PC-3 (cell line): Measurements from ENCODE around the gene TRIM27. TPM values are rescaled to one million over a fixed set of nuclear protein-coding genes. Genes with fewer than 3 reads are reported as not detected.

Experiments used
- ATAC-seq: fragments of 200-7000 bp; cut with Tn5 transposase; 2 replicates; pipeline ENCODE4 v1.9.1; 2020; ENCODE audit warnings: mild to moderate bottlenecking, moderate library complexity
- BruUV-seq: library from RNA; stranded (reverse); fragments of 400-500 nt; replicated peaks from 2 replicates; lab custom pipeline; 2021; lab: Mats Ljungman, UMichigan
- CTCF ChIA-PET: fragments of 300-600 bp; sonication (Branson Sonifier 250); formaldehyde crosslinking; loops from one replicate; lab custom pipeline; 2022; ENCODE audit warnings: antibody characterized with exemption; lab: Charles Lee
- POLR2A ChIA-PET: fragments of 300-600 bp; sonication (Branson Sonifier 250); formaldehyde crosslinking; loops from one replicate; lab custom pipeline; 2022; ENCODE audit warnings: antibody characterized with exemption; ENCODE audit not compliant: unreplicated experiment; lab: Charles Lee
- DNase-seq: peaks from one replicate; pipeline ENCODE4 v3.0.0-alpha.2; 2015
- H2AFZ ChIP-seq: fragments of 300-600 bp; sonication (generic); 2 replicates; pipeline ENCODE4 v1.6.0; 2016; ENCODE audit warnings: antibody characterized with exemption, low read length
- H3F3A ChIP-seq: fragments of 300-600 bp; sonication (generic); one replicate; pipeline ENCODE4 v1.6.0; 2017; ENCODE audit warnings: antibody characterized with exemption, low read length, control low read depth, mild to moderate bottlenecking; ENCODE audit not compliant: unreplicated experiment
- H3K27ac ChIP-seq: fragments of 300-600 bp; sonication (generic); 2 replicates; pipeline ENCODE4 v1.5.1; 2016; ENCODE audit warnings: mild to moderate bottlenecking, low read length
- H3K27me3 ChIP-seq: fragments of 300-600 bp; sonication (generic); 2 replicates; pipeline ENCODE4 v1.6.1; 2016; ENCODE audit warnings: low read length, mixed read lengths
- H3K36me3 ChIP-seq: fragments of 300-600 bp; sonication (generic); 2 replicates; pipeline ENCODE4 v1.6.1; 2016; ENCODE audit warnings: low read depth, mixed run types, low read length, mixed read lengths
- H3K4me1 ChIP-seq: fragments of 300-600 bp; sonication (generic); 2 replicates; pipeline ENCODE4 v1.5.1; 2016; ENCODE audit warnings: low read length; ENCODE audit not compliant: insufficient read depth
- H3K4me2 ChIP-seq: fragments of 300-600 bp; sonication (generic); 2 replicates; pipeline ENCODE4 v1.6.0; 2016; ENCODE audit warnings: low read length
- H3K4me3 ChIP-seq: fragments of 300-600 bp; sonication (generic); 2 replicates; pipeline ENCODE4 v1.5.1; 2016; ENCODE audit warnings: mild to moderate bottlenecking, low read length, mixed read lengths
- H3K79me2 ChIP-seq: fragments of 300-600 bp; sonication (generic); 2 replicates; pipeline ENCODE4 v1.6.1; 2017; ENCODE audit warnings: low read length, mixed read lengths
- H3K9ac ChIP-seq: fragments of 300-600 bp; sonication (generic); 2 replicates; pipeline ENCODE4 v1.6.0; 2016; ENCODE audit warnings: mild to moderate bottlenecking, low read length
- H3K9me2 ChIP-seq: fragments of 300-600 bp; sonication (generic); replicated peaks from 2 replicates; pipeline ENCODE4 v1.6.1; 2016; ENCODE audit warnings: mixed run types, low read length, mixed read lengths
- H3K9me3 ChIP-seq: fragments of 300-600 bp; sonication (generic); 2 replicates; pipeline ENCODE4 v1.6.1; 2016; ENCODE audit warnings: low read length, mixed read lengths
- H4K20me1 ChIP-seq: fragments of 300-600 bp; sonication (generic); 2 replicates; pipeline ENCODE4 v1.6.1; 2016; ENCODE audit warnings: low read length, mixed read lengths
- EZH2 ChIP-seq: fragments of 300-600 bp; sonication (generic); IDR thresholded peaks from one replicate; pipeline ENCODE4 v1.6.1; 2017; ENCODE audit warnings: antibody characterized with exemption, mild to moderate bottlenecking, low read length; ENCODE audit not compliant: unreplicated experiment
- EZH2phosphoT487 ChIP-seq: fragments of 300-600 bp; sonication (generic); IDR thresholded peaks from 2 replicates; pipeline ENCODE4 v1.6.1; 2018; ENCODE audit warnings: mild to moderate bottlenecking, antibody characterized with exemption, low read length, borderline replicate concordance
- intact Hi-C: fragments of 100-400 bp; cut with micrococcal nuclease; formaldehyde crosslinking; loops from 2 replicates; pipeline ENCODE4 v1.9.0; 2023
- total RNA-seq: library from RNA; depleted of rRNA; stranded (reverse); fragments of >200 nt; gene quantifications from 2 replicates; pipeline ENCODE4 v1.2.3, GENCODE V29; 2014
- TF ChIP-seq, protein P1 (sequence below): fragments of 300-600 bp; sonication (generic); conservative IDR thresholded peaks from 2 replicates; pipeline ENCODE4 v1.5.1; 2017; ENCODE audit warnings: antibody characterized with exemption, low read depth, mild to moderate bottlenecking, low read length

Gene TRIM27
- total RNA-seq, 1 experiment from 2014 or later, result 85.8 TPM

DNA sequence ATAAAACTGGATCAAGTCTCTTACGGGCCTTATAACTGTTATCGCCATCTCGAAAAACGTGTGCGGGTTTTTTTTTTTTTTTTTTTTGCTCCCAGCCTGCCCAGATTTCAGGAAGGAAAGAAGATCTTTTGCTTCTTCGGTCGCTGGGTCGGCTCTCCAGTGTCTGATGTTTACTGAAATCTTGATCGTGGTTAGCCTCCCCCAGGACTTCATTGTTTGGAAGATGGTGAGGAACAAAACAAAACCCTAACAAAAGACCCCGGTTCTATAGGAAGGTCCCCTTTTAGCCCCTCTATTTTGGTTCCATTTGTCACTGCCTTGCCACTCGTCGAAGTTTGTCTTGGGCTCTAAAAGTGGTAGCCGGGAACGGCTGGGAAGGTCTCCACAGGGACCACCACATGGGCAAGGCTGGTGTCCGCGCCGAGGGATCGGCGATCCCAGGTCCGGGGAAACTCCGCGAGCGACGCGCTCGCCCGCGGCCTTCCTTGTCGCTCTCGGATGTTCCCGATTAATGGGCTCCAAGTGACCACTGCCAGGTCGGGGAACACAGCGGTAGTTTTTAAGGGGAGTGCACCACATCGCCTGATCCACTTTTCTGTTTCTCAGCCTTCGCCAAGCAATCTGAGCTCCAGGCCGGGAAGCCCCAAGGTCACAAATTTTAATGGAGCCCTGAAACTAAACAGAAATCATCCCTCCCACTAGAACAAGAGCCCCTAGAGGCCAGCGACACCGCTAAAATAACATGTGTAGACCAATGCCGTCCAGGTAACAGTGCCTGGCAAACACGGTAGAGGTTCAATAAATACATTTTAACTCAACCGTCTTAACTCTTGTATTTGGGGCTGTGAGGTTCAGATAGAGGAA is 27.0 kb downstream of the TRIM27 start:
- TSS peak; percentile 89 for BruUV-seq
- CTCF ChIA-PET, result interaction anchor here (0.7 kb wide), 1 partner anchor 117 kb away, joined by 3 read pairs; no protein-coding TSS in a partner anchor
- Histone ChIP-seq H3K9me2 (no peaks in the 10 kb centered on the region), H3K4me1 (peaks cover 10% of the 10 kb centered on the region), H3K27me3 (no peaks in the 10 kb centered on the region), H3K36me3 (peaks cover 15% of the 10 kb centered on the region), H3K4me3 (peak overlapping the region; percentile 83), H3K4me2 (peak overlapping the region; percentile 90), H3K9me3 (no peaks in the 10 kb centered on the region), H4K20me1 (no peaks in the 10 kb centered on the region), H3K9ac (peak overlapping the region; percentile 96), H3K79me2 (no peaks in the 10 kb centered on the region), H2AFZ (peak overlapping the region; percentile 90), H3K27ac (peak overlapping the region; percentile 80), H3F3A (peaks cover 5% of the 10 kb centered on the region)
- peak; percentile 69 for DNase-seq
- POLR2A ChIA-PET, result interaction anchor here (0.6 kb wide), 1 partner anchor 1078 kb away, joined by 3 read pairs; no protein-coding TSS in a partner anchor
- no peak for TF ChIP-seq EZH2
- TF ChIP-seq, protein P1, sequence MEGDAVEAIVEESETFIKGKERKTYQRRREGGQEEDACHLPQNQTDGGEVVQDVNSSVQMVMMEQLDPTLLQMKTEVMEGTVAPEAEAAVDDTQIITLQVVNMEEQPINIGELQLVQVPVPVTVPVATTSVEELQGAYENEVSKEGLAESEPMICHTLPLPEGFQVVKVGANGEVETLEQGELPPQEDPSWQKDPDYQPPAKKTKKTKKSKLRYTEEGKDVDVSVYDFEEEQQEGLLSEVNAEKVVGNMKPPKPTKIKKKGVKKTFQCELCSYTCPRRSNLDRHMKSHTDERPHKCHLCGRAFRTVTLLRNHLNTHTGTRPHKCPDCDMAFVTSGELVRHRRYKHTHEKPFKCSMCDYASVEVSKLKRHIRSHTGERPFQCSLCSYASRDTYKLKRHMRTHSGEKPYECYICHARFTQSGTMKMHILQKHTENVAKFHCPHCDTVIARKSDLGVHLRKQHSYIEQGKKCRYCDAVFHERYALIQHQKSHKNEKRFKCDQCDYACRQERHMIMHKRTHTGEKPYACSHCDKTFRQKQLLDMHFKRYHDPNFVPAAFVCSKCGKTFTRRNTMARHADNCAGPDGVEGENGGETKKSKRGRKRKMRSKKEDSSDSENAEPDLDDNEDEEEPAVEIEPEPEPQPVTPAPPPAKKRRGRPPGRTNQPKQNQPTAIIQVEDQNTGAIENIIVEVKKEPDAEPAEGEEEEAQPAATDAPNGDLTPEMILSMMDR, result peak; percentile 48
- TF ChIP-seq EZH2phosphoT487, result no peak
- peak; percentile 46 for ATAC-seq
- intact Hi-C loops, result loop anchor here (1.0 to 2.0 kb wide), 5 partner anchors 16 to 120 kb away; no protein-coding TSS in a partner anchor

DNA sequence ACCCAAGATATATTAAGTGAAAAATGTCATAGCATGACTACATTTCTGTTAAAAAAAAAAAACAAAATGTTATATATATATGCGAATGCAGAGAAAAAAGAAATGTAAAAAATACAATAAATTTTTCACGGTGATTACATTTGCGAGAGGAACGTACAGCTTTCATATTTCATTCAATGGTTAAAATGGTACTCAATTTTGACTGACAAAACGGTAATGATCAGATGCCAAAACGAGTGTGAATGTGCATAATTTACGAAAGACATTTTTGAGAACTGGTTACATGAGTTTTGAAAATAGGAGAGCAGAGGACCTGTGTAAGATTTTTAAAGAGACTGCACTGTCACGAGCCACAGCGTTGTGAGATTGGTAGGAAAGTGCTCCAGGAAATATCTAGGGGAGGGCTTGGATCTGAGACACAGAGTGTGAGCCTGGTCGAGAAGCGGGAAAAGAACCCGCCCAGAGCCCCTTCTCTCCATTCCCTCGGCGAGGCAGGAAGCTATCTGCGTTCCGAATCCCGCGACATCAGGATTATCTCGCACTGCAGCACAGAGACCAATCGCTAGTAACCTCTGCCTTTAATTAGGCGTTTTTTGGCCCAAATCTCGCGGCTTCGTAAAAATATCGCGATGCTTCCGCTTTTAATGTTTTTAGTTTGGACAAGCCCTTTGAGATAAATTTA is 28.5 kb downstream of the TRIM27 start:
- intact Hi-C loops, result loop anchor here (1.0 kb wide), 2 partner anchors 27 to 31 kb away; no protein-coding TSS in a partner anchor
- H3K9me2 ChIP-seq, result no peaks in the 10 kb centered on the region
- peak overlapping the region; percentile 83 for H3K4me3 ChIP-seq
- peaks cover under 1% of the 10 kb centered on the region; the same call in 1 of the 2 replicates for H3K36me3 ChIP-seq
- peak; percentile 98 for DNase-seq
- TF ChIP-seq EZH2phosphoT487, result no peak
- TF ChIP-seq, protein P1, result no peak
- TF ChIP-seq EZH2, result no peak
- H3K79me2 ChIP-seq, result no peaks in the 10 kb centered on the region
- peak overlapping the region; percentile 80 for H3K27ac ChIP-seq
- peaks cover 5% of the 10 kb centered on the region for H3F3A ChIP-seq
- peak overlapping the region; percentile 90 for H3K4me2 ChIP-seq
- peak; percentile 62 for ATAC-seq
- peaks cover 10% of the 10 kb centered on the region for H3K4me1 ChIP-seq
- no peaks in the 10 kb centered on the region for H3K9me3 ChIP-seq
- ChIA-PET POLR2A (interaction anchor here (0.5 to 1.0 kb wide), 7 partner anchors 23 to 1931 kb away, joined by 3 to 40 read pairs (median 4); partner anchors contain the start of gene TRIM27), CTCF (interaction anchor here (0.6 to 0.7 kb wide), 3 partner anchors 53 to 90 kb away, joined by 3 to 17 read pairs (median 3); no protein-coding TSS in a partner anchor)
- H4K20me1 ChIP-seq, result no peaks in the 10 kb centered on the region
- H3K27me3 ChIP-seq, result no peaks in the 10 kb centered on the region
- BruUV-seq, result TSS peak; percentile 65
- H2AFZ ChIP-seq, result peak overlapping the region; percentile 99
- H3K9ac ChIP-seq, result peak overlapping the region; percentile 96
